OCI-LY1 (cell line): ENCODE measurements around the gene DDX31.

Experiments
- EZH2 ChIP-seq: fragments of 200-600 bp; sonication (generic), shearing (Covaris generic); IDR thresholded peaks from 2 replicates; pipeline ENCODE4 v1.8.0; 2017; ENCODE audit warnings: borderline replicate concordance, mixed run types, mild to moderate bottlenecking, antibody characterized with exemption, low read length, moderate library complexity, mixed read lengths
- TF ChIP-seq, protein P1 (sequence below): fragments of 200-600 bp; sonication (generic), shearing (Covaris generic); IDR thresholded peaks from 2 replicates; pipeline ENCODE4 v1.5.1; 2017; ENCODE audit warnings: mild to moderate bottlenecking, antibody characterized with exemption, low read length, moderate library complexity, mixed read lengths

- TF ChIP-seq, protein P1, sequence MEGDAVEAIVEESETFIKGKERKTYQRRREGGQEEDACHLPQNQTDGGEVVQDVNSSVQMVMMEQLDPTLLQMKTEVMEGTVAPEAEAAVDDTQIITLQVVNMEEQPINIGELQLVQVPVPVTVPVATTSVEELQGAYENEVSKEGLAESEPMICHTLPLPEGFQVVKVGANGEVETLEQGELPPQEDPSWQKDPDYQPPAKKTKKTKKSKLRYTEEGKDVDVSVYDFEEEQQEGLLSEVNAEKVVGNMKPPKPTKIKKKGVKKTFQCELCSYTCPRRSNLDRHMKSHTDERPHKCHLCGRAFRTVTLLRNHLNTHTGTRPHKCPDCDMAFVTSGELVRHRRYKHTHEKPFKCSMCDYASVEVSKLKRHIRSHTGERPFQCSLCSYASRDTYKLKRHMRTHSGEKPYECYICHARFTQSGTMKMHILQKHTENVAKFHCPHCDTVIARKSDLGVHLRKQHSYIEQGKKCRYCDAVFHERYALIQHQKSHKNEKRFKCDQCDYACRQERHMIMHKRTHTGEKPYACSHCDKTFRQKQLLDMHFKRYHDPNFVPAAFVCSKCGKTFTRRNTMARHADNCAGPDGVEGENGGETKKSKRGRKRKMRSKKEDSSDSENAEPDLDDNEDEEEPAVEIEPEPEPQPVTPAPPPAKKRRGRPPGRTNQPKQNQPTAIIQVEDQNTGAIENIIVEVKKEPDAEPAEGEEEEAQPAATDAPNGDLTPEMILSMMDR: no peak
- TF ChIP-seq EZH2: no peak
These were observed 91.3 kb downstream of the DDX31 start for GRCh38 chr9:132578367-132578932.
